ENCODE data around the gene ADGRD1.

ADGRD1 gene

DNA sequence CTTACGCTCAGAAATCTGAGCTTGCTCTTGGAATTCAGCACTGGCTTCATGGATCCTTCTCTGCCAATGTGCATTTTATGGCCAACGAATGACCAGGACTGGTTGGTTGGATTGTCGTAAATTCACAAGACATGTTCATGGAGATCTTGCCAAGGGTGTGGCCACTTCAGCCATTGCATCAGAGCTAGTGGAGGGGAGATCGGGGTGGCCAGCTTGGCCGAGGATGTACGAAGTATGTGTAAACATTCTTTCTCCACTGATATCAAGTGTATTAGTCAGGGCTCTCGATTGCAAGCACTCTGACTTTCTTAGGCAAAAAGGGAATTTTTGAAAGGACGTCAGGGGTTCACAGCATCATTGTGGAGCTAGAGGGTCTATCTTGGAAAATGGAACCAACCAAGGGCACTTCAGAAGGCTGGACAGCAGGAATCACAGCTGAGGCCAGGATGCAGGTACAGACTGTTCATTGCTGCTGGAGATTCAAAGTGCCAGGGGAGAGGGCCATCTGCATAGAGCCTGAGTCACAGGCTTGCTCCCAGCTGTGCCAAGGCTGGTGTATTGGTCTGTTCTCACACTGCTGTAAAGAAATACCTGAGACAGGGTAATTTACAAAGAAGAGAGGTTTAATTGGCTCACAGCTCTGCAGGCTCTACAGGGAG lies 32.9 kb upstream of the ADGRD1 start:
- no peaks in the 10 kb centered on the region for H3K4me1 ChIP-seq (ENCODE audit: control insufficient read depth, insufficient read depth, low read length)
- H3K27ac ChIP-seq (ENCODE audit: insufficient read depth, low read depth, low read length, poor library complexity, severe bottlenecking) = no peak overlapping the region
- peaks cover 7% of the 10 kb centered on the region for H3K27me3 ChIP-seq (ENCODE audit: control insufficient read depth, insufficient read depth, low read length, poor library complexity, severe bottlenecking)
- no peak overlapping the region for H3K4me3 ChIP-seq (ENCODE audit: insufficient read depth, low read depth, low read length)
- 89 to 90% methylated on average over 8 of the region's 8 CpGs for WGBS, 2 experiments
- H3K9me3 ChIP-seq (ENCODE audit: control insufficient read depth, low read length) = no peaks in the 10 kb centered on the region
- no peaks in the 10 kb centered on the region for H3K36me3 ChIP-seq (ENCODE audit: control insufficient read depth, insufficient read depth, low read length)

DNA sequence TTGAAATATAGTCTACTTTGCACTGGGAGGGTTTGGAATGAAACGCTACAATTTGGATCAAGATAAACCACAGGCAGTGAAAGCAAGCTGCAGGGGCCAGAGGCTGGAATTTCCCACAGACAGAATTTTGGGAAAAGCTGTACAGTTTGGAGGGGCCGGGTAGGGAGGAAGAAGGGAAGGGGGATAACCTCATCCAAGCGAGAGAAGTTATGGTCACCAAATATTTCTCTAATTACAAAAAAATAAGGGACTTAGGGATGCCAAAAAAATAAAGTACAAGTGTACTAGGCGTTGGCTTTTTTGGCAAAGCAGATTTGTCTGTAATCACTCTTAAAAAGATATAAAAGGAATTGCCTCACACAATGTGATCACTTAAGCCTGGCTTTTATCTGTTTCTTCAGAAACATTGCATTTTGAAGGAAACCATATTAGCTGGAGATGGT lies 31.2 kb upstream of the ADGRD1 start:
- H3K4me1 ChIP-seq (ENCODE audit: control insufficient read depth, insufficient read depth, low read length) = no peaks in the 10 kb centered on the region
- no peaks in the 10 kb centered on the region for H3K36me3 ChIP-seq (ENCODE audit: control insufficient read depth, insufficient read depth, low read length)
- H3K27me3 ChIP-seq (ENCODE audit: control insufficient read depth, insufficient read depth, low read length, poor library complexity, severe bottlenecking) = no peaks in the 10 kb centered on the region
- whole genome bisulfite sequencing, 2 experiments = 87 to 88% methylated on average over 3 to 4 of the region's 4 CpGs
- no peak overlapping the region for H3K27ac ChIP-seq (ENCODE audit: insufficient read depth, low read depth, low read length, poor library complexity, severe bottlenecking)
- no peak overlapping the region for H3K4me3 ChIP-seq (ENCODE audit: insufficient read depth, low read depth, low read length)
- no peaks in the 10 kb centered on the region for H3K9me3 ChIP-seq (ENCODE audit: control insufficient read depth, low read length)

DNA sequence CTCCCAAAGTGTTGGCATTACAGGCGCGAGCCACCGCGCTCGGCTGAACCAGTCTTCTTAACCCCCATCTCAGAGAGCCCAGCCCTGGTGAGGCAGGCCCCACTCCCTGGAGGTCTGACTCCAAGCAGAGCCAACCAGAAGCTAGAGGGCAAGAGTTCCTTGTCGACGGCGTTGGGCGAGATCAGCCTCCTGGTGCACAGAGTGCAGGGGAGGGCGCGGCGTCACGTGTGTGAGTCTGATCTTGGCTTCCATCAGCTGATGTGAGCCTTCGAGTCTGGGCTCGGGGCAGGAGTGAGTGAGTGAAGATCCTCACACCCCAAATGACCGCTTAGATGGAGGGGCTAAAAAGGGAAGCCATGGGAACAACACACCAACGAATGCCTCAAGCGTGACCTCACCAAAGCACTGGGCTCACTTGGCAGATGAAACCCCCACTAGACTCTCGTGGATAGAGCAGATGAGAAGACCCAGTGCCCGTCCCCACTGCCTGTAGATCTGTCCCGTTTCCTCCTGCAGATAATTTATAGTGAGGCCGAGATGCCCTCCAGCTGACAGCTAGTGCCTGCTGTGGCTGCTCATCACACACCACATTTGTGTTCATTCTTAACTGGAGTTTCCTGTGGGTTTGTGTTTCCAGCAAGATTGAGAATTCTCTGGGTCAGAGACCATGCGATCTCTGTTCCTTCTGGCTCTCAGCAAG lies 28.6 kb upstream of the ADGRD1 start:
- no peaks in the 10 kb centered on the region for H3K36me3 ChIP-seq (ENCODE audit: control insufficient read depth, insufficient read depth, low read length)
- H3K27ac ChIP-seq (ENCODE audit: insufficient read depth, low read depth, low read length, poor library complexity, severe bottlenecking) = no peak overlapping the region
- H3K9me3 ChIP-seq (ENCODE audit: control insufficient read depth, low read length) = no peaks in the 10 kb centered on the region
- no peaks in the 10 kb centered on the region for H3K27me3 ChIP-seq (ENCODE audit: control insufficient read depth, insufficient read depth, low read length, poor library complexity, severe bottlenecking)
- H3K4me1 ChIP-seq (ENCODE audit: control insufficient read depth, insufficient read depth, low read length) = no peaks in the 10 kb centered on the region
- no peak overlapping the region for H3K4me3 ChIP-seq (ENCODE audit: insufficient read depth, low read depth, low read length)
- WGBS, 2 experiments = 93 to 97% methylated on average over 23 of the region's 23 CpGs

DNA sequence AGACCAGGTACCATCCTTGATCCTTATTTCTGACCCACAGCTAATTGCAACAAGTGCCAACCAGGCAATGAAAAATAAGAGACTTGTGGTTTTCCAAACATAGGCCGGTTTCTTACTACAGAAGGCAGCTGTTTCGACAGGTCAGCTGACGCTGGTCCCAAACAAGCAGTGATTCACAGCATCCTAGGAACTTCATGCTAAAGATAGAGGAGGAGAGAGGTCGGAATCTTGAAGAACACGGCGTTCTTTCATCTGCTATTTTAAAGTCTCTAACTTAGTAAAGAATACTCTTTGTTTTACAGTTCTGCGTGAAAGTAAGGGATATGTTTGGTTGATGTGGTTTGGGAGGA lies 28.1 kb upstream of the ADGRD1 start:
- WGBS, 2 experiments = 93 to 94% methylated on average over 7 of the region's 7 CpGs
- no peak overlapping the region for H3K4me3 ChIP-seq (ENCODE audit: insufficient read depth, low read depth, low read length)
- no peaks in the 10 kb centered on the region for H3K4me1 ChIP-seq (ENCODE audit: control insufficient read depth, insufficient read depth, low read length)
- no peaks in the 10 kb centered on the region for H3K9me3 ChIP-seq (ENCODE audit: control insufficient read depth, low read length)
- no peaks in the 10 kb centered on the region for H3K27me3 ChIP-seq (ENCODE audit: control insufficient read depth, insufficient read depth, low read length, poor library complexity, severe bottlenecking)
- H3K36me3 ChIP-seq (ENCODE audit: control insufficient read depth, insufficient read depth, low read length) = no peaks in the 10 kb centered on the region
- no peak overlapping the region for H3K27ac ChIP-seq (ENCODE audit: insufficient read depth, low read depth, low read length, poor library complexity, severe bottlenecking)

DNA sequence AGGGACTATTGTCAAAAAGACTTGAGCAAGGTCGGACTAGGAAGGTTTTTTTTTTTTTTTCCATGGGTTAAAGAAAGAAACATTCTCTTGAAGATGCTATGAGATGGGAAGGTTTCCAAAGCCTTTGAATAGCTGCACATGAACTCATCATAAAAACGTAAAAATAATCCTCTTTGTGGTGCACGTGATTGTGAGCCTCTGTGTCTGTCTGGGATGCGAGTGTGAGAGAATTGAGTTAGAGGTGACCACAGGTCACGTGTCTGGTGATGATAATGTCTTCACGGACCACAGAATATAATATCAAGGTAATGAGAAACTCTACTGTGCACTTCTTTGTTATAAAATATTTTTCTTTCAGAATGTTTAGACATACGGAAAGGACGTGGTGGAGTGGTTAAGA lies 24.3 kb upstream of the ADGRD1 start:
- Histone ChIP-seq H3K9me3 (ENCODE audit: control insufficient read depth, low read length) (no peaks in the 10 kb centered on the region), H3K27me3 (ENCODE audit: control insufficient read depth, insufficient read depth, low read length, poor library complexity, severe bottlenecking) (no peaks in the 10 kb centered on the region), H3K4me3 (ENCODE audit: insufficient read depth, low read depth, low read length) (no peak overlapping the region), H3K27ac (ENCODE audit: insufficient read depth, low read depth, low read length, poor library complexity, severe bottlenecking) (no peak overlapping the region), H3K4me1 (ENCODE audit: control insufficient read depth, insufficient read depth, low read length) (peaks cover 7% of the 10 kb centered on the region), H3K36me3 (ENCODE audit: control insufficient read depth, insufficient read depth, low read length) (no peaks in the 10 kb centered on the region)
- 92 to 93% methylated on average over 7 to 8 of the region's 8 CpGs for WGBS, 2 experiments

DNA sequence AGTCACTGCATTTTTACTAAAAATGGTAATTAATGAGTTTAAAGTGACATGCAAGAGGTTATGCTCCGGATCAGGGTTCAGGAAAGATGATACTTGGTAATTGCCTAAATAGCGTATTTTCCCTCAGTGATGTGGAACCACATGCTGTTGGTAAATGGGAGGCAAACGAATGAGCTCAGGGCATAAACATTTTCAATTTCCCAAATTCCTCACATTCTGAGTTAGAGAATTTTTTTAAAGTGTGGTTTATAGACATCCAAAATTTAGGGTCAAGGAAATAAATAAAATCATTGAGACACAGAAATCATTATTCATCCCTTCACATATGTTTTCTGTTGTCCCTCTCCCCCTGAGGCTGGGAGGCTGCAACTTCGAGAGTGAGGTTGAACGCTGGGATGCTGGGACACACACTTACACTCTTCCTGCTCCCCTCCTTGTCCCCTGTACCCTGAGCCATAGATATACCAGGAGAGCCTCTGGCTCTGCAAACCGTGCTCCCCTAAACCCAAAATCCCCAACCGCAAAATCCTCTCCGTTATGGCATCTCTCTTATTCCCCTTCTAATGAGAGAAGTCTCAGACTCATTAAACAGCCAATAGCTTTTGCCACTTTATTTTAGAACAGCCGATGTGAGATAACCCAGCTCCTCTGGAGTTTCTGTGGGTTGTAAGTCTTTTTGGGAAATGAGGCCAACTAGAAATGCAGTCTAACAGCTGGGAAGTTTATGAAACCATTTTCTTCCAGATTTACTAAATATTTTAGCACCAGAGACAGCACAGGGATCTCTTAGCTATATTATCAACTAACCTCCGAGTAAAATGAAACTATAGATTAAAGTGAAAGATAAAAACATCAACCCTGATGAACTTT lies 21.4 kb upstream of the ADGRD1 start:
- no peaks in the 10 kb centered on the region for H3K36me3 ChIP-seq (ENCODE audit: control insufficient read depth, insufficient read depth, low read length)
- peaks cover 7% of the 10 kb centered on the region for H3K4me1 ChIP-seq (ENCODE audit: control insufficient read depth, insufficient read depth, low read length)
- H3K27me3 ChIP-seq (ENCODE audit: control insufficient read depth, insufficient read depth, low read length, poor library complexity, severe bottlenecking) = no peaks in the 10 kb centered on the region
- no peak overlapping the region for H3K27ac ChIP-seq (ENCODE audit: insufficient read depth, low read depth, low read length, poor library complexity, severe bottlenecking)
- WGBS, 2 experiments = 91 to 95% methylated on average over 8 to 10 of the region's 10 CpGs
- no peak overlapping the region for H3K4me3 ChIP-seq (ENCODE audit: insufficient read depth, low read depth, low read length)
- no peaks in the 10 kb centered on the region for H3K9me3 ChIP-seq (ENCODE audit: control insufficient read depth, low read length)

DNA sequence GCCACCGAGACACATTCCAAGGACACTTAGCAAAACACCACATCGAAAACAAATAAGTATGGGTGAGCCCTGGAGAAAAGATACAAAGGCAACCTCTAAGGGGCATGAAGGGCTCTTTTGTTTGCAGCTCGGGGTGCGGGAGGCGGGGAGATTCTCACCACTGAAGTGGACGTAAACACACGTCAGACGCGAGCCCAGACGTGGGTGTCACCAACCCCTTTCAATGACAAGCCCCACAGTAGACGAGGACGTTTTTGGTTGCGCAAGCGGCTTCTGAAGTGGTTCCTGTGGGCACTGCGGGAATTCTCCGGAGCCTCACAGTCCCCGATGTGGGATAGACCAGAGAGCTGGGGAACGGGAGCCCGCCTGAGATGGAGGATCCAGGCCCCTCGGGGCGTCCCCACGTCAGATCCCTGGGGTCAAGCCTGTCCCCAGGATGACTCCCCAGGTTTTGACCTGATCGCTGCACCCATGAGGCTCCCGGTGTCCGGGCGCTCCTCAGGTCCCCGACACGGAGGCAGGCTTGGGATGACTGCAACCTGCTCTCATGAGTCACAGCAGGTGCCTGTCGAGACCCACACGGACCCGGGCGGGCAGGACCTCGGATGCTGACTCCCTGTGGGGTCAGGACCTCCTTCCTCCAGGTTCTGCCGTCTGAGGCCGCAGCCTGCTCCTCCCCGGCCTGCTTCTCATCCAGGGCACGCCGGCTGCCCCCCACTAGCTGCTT lies 20.3 kb upstream of the ADGRD1 start:
- Histone ChIP-seq H3K4me1 (ENCODE audit: control insufficient read depth, insufficient read depth, low read length) (peaks cover 7% of the 10 kb centered on the region), H3K4me3 (ENCODE audit: insufficient read depth, low read depth, low read length) (no peak overlapping the region), H3K27ac (ENCODE audit: insufficient read depth, low read depth, low read length, poor library complexity, severe bottlenecking) (no peak overlapping the region), H3K27me3 (ENCODE audit: control insufficient read depth, insufficient read depth, low read length, poor library complexity, severe bottlenecking) (no peaks in the 10 kb centered on the region), H3K9me3 (ENCODE audit: control insufficient read depth, low read length) (no peaks in the 10 kb centered on the region), H3K36me3 (ENCODE audit: control insufficient read depth, insufficient read depth, low read length) (no peaks in the 10 kb centered on the region)
- 88 to 90% methylated on average over 38 of the region's 38 CpGs for WGBS, 2 experiments

DNA sequence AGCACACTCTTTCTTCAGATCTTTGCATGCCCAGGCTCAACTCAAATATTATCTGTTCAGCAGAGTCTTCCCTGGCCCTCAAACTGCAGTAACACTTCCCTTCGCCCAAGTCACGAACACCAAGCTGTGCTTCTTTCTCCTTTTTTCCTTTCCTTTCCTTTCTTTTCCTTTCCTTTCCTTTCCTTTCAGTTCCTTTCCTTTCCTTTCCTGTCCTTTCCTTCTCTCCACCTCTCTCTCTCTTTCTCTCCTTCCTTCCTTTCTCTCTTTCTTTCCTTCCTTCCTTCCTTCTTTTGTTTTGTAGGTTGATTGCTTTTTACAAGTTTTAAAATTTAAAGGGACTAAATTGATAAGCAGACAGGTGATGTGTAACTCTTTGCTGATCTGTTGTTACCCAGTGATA lies 19.0 kb upstream of the ADGRD1 start:
- H3K36me3 ChIP-seq (ENCODE audit: control insufficient read depth, insufficient read depth, low read length) = no peaks in the 10 kb centered on the region
- 94% methylated on average over 2 of the region's 2 CpGs for WGBS, 2 experiments

DNA sequence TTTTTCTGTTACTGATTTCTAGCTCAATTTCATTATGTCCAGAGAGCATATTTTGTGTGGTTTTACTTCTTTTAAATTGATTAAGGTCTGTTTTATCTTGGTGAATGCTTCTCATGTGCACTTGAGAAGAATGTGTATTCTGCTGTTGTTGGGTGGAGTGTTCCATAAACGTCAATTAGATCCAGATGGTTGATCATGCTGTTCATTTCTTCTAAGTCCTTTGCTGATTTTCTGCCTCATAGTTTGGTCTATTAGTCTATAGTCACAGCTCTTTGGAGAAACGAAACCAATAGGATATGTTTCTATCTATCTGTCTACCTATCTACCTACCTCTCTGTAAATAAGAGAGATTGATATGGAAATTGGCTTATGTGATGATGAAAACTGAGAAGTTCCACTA lies 17.1 kb upstream of the ADGRD1 start:
- H3K4me1 ChIP-seq (ENCODE audit: control insufficient read depth, insufficient read depth, low read length) = peaks cover 7% of the 10 kb centered on the region
- H3K4me3 ChIP-seq (ENCODE audit: insufficient read depth, low read depth, low read length) = no peak overlapping the region
- H3K27ac ChIP-seq (ENCODE audit: insufficient read depth, low read depth, low read length, poor library complexity, severe bottlenecking) = no peak overlapping the region
- no peaks in the 10 kb centered on the region for H3K9me3 ChIP-seq (ENCODE audit: control insufficient read depth, low read length)
- no peaks in the 10 kb centered on the region for H3K27me3 ChIP-seq (ENCODE audit: control insufficient read depth, insufficient read depth, low read length, poor library complexity, severe bottlenecking)
- H3K36me3 ChIP-seq (ENCODE audit: control insufficient read depth, insufficient read depth, low read length) = no peaks in the 10 kb centered on the region
- 80 to 86% methylated on average over 1 of the region's 2 CpGs for WGBS, 2 experiments

More for the DNA sequence above, 19.0 kb upstream of the ADGRD1 start:
- Histone ChIP-seq H3K9me3 (ENCODE audit: control insufficient read depth, low read length) (no peaks in the 10 kb centered on the region), H3K4me3 (ENCODE audit: insufficient read depth, low read depth, low read length) (no peak overlapping the region), H3K4me1 (ENCODE audit: control insufficient read depth, insufficient read depth, low read length) (peaks cover 7% of the 10 kb centered on the region), H3K27me3 (ENCODE audit: control insufficient read depth, insufficient read depth, low read length, poor library complexity, severe bottlenecking) (no peaks in the 10 kb centered on the region), H3K27ac (ENCODE audit: insufficient read depth, low read depth, low read length, poor library complexity, severe bottlenecking) (no peak overlapping the region)

Measured in ectodermal cell (in vitro differentiated cells).